SW 1271 (cell line): ENCODE data around the gene SIPA1.
"Not testable (repeated sequence)": the region's sequence is repeated elsewhere in the genome, so short reads cannot be mapped to it uniquely, and the experiment has no call there.

Experiments used
- DNase-seq, 2 experiments: peaks; one replicate each; lab custom pipeline; 2025; lab: John Stamatoyannopoulos, UW

SIPA1 gene

DNA sequence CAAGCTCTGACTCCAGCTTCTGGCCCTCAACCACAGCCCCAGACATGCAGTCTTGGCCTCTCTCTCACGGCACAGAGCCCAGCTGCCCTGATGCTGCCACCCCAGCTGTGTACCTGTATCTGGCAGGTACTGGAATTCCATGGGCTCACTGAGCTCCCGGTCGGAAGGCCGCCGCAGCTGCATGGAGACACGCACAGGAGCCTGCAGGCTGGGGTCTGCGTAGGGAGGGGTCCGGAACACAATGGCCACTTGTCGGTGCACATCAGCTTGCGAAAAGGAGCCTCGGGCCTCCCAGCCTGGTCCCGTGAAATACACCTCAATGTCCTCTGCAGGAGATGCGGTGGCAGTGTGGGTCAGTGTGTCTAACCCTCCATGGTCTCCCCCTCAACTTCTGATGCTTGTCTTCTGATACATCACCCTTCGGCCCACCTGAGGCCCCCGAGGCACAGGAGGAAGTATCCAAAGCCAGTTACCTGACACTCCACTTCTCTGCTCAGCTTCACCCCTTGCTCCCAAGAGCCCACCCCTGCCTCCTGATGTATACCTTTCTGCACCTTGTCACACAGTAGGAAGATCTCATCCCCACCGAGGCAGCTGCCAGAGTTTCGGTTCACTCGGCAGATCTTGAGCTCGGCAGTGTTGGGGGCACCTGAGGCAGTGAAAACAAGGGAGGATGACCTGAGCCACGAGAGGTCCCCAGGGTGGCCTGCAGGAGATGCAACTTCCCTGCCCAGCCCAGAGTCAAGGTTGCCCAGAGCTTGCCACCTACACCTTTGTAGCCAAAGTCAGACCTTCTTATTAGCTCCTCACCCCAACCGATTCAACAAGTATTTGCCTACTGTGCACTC is 20.5 kb downstream of the SIPA1 start:
- no peak for DNase-seq

DNA sequence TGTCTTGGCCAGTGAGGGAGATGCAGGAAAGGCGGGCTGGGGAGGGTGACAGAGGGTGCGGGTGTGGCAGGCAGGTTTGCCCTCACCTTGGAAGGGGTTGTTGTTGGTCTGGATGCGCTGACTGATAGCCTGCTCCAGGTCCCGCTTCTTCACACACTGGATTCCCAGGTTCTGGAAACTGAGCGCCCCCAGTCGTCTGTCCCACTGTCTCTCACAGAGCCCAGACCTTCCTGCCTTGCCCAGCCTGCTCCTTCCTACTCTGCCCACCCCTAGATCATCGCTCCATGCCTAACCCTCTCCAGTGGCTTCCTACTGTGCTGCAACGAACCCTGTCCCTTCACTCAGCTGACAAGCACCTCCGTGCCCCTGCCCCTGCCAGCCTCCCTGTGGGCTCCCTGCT is 22.1 kb downstream of the SIPA1 start:
- DNase-seq, result no peak

DNA sequence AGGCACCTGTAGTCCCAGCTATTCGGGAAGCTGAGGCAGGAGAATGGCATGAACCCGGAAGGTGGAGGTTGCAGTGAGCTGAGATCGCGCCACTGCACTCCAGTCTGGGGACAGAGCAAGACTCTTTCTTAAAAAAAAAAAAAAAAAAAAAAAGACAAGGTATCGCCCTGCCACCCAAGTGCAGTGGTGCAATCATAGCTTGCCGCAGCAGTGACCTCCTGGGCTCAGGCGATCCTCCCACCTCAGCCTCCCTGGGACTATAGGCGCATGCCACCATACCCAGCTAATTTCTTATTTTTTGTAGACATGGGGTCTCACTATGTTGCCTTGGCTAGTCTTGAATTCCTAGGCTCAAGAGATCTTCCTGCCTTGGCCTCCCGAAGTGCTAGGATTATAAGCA is 23.0 kb downstream of the SIPA1 start:
- not testable (repeated sequence) for DNase-seq

GRCh38 chr11:65661599-65662246 is 23.8 kb downstream of the SIPA1 start:
- no peak for DNase-seq

- DNase-seq, result no peak
These were observed 24.4 kb downstream of the SIPA1 start for GRCh38 chr11:65662247-65662798.

DNA sequence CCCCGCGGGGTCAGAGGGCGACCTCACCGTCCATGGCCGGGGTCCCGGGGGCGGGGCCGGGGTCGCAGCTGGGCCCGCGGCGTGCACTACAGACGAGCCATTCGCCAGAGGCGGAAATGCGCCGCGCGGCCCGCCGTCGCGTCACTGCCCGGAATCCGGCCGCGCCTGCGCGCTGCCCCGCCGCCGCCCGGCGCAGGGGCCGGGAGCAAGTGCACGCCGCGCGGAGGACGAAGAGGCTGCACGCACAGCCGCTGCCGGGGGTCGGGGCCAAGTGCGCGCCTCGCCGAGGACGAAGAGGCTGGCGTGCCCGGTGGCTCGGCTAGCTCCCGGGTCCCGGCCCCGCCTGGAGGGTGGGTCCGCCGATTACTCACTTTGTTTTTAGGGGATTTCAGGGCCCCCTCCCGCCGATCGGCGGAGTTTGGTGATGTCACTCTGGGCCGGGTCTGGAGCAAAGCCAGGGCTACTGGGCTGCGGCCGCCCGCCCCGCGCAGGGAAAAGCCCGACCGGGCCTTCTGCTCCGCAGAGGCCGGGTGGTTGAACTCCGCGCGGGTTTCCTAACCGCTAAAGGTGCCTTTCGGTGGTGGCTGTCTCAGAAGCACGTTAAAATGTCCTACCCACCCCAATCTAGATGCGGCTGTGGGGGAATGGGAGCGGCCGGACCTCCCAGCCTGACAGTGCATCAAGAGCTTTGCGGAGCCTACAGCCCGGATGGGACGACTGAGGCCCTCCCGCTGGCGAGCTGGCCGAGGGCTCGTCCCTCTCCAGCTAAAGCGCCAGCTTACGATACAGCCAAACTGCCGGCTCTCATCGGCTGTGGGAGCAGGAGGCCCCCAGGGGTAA is 25.1 kb downstream of the SIPA1 start, which contains the start of gene RELA:
Gene RELA (minus strand): TSS at position 118 of the 840 bp plus-strand sequence. CDS start 84 bp downstream, at position 34.
- peak; percentile 72 to 85 for DNase-seq

- peak in 1 of 2 experiments; percentile 56 for DNase-seq
These were observed 25.8 kb downstream of the SIPA1 start for GRCh38 chr11:65663639-65664200.

- DNase-seq, result no peak
These were observed 34.4 kb downstream of the SIPA1 start for GRCh38 chr11:65672180-65672860.

GRCh38 chr11:65672982-65673381 is 35.1 kb downstream of the SIPA1 start:
- DNase-seq, result no peak

GRCh38 chr11:65680192-65680743 is 42.4 kb downstream of the SIPA1 start:
- DNase-seq, result no peak

- DNase-seq, result not testable (repeated sequence)
These were observed 45.6 kb downstream of the SIPA1 start for GRCh38 chr11:65683480-65683879.

DNA sequence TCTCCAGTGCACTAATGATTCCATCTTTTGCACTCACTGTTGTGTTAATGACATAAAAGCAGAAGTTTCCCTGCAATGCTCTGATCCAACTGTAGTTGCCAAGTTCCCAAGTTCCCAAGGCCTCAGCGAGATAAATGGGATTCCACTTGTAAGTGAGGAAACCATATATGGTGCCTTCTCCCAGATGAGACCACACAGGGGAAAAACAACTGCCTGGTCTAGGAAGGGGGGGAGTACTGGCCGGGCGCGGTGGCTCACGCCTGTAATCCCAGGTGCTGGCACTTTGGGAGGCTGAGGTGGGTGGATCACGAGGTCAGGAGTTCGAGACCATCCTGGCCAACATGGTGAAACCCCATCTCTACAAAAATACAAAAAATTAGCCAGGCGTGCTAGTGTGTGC is 48.1 kb downstream of the SIPA1 start:
- no peak for DNase-seq

DNA sequence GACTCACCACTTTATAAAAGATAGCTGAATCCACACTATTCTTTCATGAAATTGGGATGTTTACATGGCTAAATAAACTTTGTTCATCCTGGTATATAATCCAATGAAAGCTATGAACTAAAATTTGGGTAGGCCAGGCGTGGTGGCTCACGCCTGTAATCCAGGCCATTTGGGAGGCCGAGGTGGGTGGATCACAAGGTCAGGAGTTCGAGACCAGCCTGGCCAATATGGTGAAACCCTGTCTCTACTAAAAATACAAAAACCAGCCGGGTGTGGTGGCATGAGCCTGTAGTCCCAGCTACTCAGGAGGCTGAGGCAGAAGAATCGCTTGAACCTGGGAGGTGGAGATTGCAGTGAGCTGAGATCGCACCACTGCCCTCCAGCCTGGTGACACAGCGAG is 53.9 kb downstream of the SIPA1 start:
- DNase-seq, result not testable (repeated sequence)

DNA sequence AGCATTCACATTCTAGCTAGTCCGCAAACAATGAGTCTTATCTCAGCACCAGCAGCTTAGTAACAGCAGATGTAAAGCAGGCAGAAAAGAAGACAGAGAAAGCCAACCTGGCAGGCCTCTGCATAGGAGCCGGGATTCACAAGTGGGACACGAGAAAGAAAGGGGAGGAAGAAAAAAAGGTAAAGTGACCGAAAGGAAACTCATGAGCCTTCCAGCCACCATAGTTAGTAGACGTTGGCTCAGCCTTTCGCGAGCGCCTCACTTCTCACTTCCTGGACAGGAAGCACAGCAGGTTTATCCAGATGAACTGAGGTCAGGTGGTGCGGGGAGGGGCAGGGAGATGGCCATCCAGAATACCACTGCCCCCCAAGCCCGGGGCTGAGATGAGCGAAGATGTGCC is 54.5 kb downstream of the SIPA1 start:
- DNase-seq, result no peak

DNA sequence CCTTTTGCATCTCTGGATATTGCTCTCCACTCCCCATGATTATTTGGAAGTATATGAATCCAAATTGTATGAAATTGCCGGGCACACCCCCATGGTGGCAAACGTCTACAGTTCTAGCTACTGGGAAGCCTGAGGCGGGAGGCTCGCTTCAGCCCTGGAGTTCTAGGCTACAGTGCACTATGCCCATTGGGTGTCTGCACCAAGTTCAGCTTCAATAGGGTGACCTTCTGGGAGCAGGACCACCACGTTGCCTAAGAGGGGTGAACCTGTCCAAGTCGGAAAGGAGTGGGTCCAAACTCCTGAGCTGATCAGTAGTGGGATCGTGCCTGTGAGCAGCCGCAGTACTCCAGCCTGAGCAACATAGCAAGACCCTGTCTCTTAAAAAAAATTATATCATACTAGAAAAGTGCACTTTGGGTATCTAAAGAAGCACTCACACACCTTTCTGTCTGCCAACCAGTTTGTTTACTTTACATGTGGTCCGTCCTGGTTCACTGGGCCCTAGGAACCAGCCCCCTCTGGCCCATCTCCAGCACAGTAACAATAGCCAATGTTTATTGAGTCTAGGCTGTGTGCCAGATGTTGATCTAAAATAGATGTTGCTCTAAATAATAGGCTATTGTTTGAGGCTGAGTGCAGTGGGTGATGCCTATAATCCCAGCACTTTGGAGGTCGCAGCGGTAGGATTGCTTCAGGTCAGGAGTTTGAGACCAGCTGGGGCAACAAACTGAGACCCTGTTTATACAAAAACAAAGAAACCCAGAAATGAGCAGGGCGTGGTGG is 57.7 kb downstream of the SIPA1 start:
- no peak for DNase-seq

- no peak for DNase-seq
These were observed 59.1 kb downstream of the SIPA1 start for GRCh38 chr11:65696802-65697552.

- DNase-seq, result no peak
These were observed 60.3 kb downstream of the SIPA1 start for GRCh38 chr11:65698205-65698604.

DNA sequence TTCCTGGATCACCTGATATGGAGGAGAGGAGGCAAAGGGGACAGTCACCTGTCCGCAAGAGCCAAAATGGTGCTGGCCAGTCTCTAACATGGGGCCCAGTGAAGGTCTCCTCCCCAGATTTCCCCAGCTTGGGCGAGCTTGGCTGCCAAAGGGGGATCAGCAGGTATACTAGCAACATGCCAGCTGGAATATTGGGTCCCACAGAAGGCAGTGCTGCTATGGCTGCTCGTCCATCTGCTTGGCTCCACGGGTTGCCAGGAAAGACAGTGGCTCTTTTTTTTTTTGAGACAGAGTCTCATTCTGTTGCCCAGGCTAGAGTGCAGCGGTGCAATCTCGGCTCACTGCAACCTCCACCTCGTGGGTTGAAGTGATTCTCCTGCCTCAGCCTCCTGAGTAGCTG is 61.4 kb downstream of the SIPA1 start:
- no peak for DNase-seq

GRCh38 chr11:65700399-65700798 is 62.5 kb downstream of the SIPA1 start:
- no peak for DNase-seq
